K562 (cell line): ENCODE results near the gene DNASE2B. TPM values are rescaled to one million over a fixed set of nuclear protein-coding genes. Genes with fewer than 3 reads are reported as not detected.

ENCODE experiments used
- ATAC-seq: fragments of 200-7000 bp; cut with Tn5 transposase; 3 replicates; pipeline ENCODE4 v1.9.1; 2020; ENCODE audit warnings: moderate library complexity
- BruUV-seq: library from RNA; stranded (reverse); fragments of 400-500 nt; replicated peaks from 2 replicates; lab custom pipeline; 2021; lab: Mats Ljungman, UMichigan
- CTCF ChIA-PET: fragments of 300-600 bp; formaldehyde crosslinking; extraction: SDS; loops from one replicate; lab custom pipeline; 2021; ENCODE audit warnings: low intra/inter-chr PET ratio; lab: Yijun Ruan, JAX
- POLR2A ChIA-PET: fragments of 300-600, 350-650 bp; sonication (Branson Sonifier 250); formaldehyde crosslinking; extraction: SDS; loops from one replicate; lab custom pipeline; 2021; ENCODE audit warnings: antibody characterized with exemption, inconsistent platforms; lab: Yijun Ruan, JAX
- DNase-seq, 4 experiments: peaks; one replicate each; pipeline versions ENCODE4 v3.0.0 to v3.0.0-alpha.2; 2011 to 2018; ENCODE audit warnings: low spot score in 3 of 4, mixed read lengths in 3 of 4; ENCODE audit errors: extremely low read depth in 1 of 4
- FAIRE-seq: peaks from 2 replicates; lab custom pipeline; 2011; peaks lifted over from hg19 to GRCh38; lab: Jason Lieb, UNC
- H2AFZ ChIP-seq: 2 replicates; pipeline ENCODE4 v1.6.0; 2011; ENCODE audit warnings: low read depth, low read length, control low read depth, inconsistent platforms
- H3K27ac ChIP-seq: fragments of 200-600 bp; 3 replicates; pipeline ENCODE4 v1.8.0; 2011; ENCODE audit warnings: low read depth, mild to moderate bottlenecking, control low read depth, inconsistent platforms, low read length, moderate library complexity, mixed read lengths; ENCODE audit errors: extremely low read depth
- H3K27me3 ChIP-seq, 2 experiments: fragments of 300-600 bp in 1 of 2; 2 replicates in 1 of 2; 3 replicates in 1 of 2; pipeline versions ENCODE4 v1.6.0 to v1.8.0; 2011; ENCODE audit warnings: inconsistent platforms in 2 of 2, low read length in 2 of 2, mild to moderate bottlenecking in 1 of 2, mixed read lengths in 1 of 2, moderate library complexity in 1 of 2; ENCODE audit not compliant: control insufficient read depth in 2 of 2, insufficient read depth in 2 of 2
- H3K36me3 ChIP-seq: fragments of 300-600 bp; 3 replicates; pipeline ENCODE4 v1.8.0; 2011; ENCODE audit warnings: mild to moderate bottlenecking, low read length, inconsistent platforms; ENCODE audit not compliant: control insufficient read depth, insufficient read depth
- H3K4me1 ChIP-seq, 2 experiments: fragments of 200-600 bp in 1 of 2; replicated peaks in 1 of 2; 2 replicates in 1 of 2; 3 replicates in 1 of 2; pipeline versions ENCODE4 v1.5.1 to v1.8.0; 2011; ENCODE audit warnings: inconsistent platforms in 2 of 2, low read length in 2 of 2, mild to moderate bottlenecking in 1 of 2, mixed read lengths in 1 of 2, moderate library complexity in 1 of 2; ENCODE audit not compliant: control insufficient read depth in 2 of 2, insufficient read depth in 2 of 2
- H3K4me2 ChIP-seq: 2 replicates; pipeline ENCODE4 v1.6.1; 2011; ENCODE audit warnings: low read length, control low read depth, inconsistent platforms, mixed read lengths; ENCODE audit not compliant: insufficient read depth
- H3K4me3 ChIP-seq: fragments of 200-600 bp; sonication (generic), shearing (Covaris generic); 2 replicates; pipeline ENCODE4 v1.5.1; 2016; ENCODE audit warnings: control low read depth, inconsistent platforms
- H3K79me2 ChIP-seq: fragments of 200-600 bp; 3 replicates; pipeline ENCODE4 v1.8.0; 2011; ENCODE audit warnings: low read length, inconsistent platforms; ENCODE audit not compliant: control insufficient read depth, insufficient read depth
- H3K9ac ChIP-seq, 2 experiments: 2 replicates each; pipeline versions ENCODE4 v1.6.0 to v1.6.1; 2011; ENCODE audit warnings: low read depth in 2 of 2, low read length in 2 of 2, control low read depth in 1 of 2, inconsistent platforms in 1 of 2, mild to moderate bottlenecking in 1 of 2, mixed read lengths in 1 of 2; ENCODE audit not compliant: insufficient read depth in 1 of 2
- H3K9me1 ChIP-seq: one replicate; pipeline ENCODE4 v1.6.0; 2011; ENCODE audit warnings: inconsistent platforms, mild to moderate bottlenecking, low read length, moderate library complexity; ENCODE audit not compliant: control insufficient read depth, insufficient read depth
- H3K9me3 ChIP-seq: replicated peaks from 2 replicates; pipeline ENCODE4 v1.5.1; 2011; ENCODE audit warnings: low read depth, low read length, inconsistent platforms; ENCODE audit not compliant: control insufficient read depth, insufficient read depth
- H4K20me1 ChIP-seq: replicated peaks from 2 replicates; pipeline ENCODE4 v1.6.1; 2011; ENCODE audit warnings: low read length, inconsistent platforms, mixed read lengths; ENCODE audit not compliant: control insufficient read depth, insufficient read depth
- FUS ChIP-seq: fragments of 200-400 bp; formaldehyde crosslinking; optimal IDR thresholded peaks from 2 replicates; pipeline ENCODE3; 2017; ENCODE audit warnings: low read depth, low read length
- TRIM28 ChIP-seq: fragments of 450-650 bp; IDR thresholded peaks from 2 replicates; pipeline ENCODE4 v1.6.1; 2017
- ZNF551 ChIP-seq: fragments of 250-450 bp; sonication (Bioruptor Pico); IDR thresholded peaks from 2 replicates; pipeline ENCODE4 v1.5.0; 2021; ENCODE audit warnings: mild to moderate bottlenecking, moderate library complexity
- WGBS: fragments of 100-300 bp; shearing (Covaris generic); methylation state at CpG from one replicate; pipeline ENCODE4 v1.1.6; 2016; ENCODE audit warnings: low coverage, mixed read lengths; ENCODE audit not compliant: insufficient coverage; ENCODE audit errors: missing lambda C conversion rate; 5-methylcytosine and 5-hydroxymethylcytosine counted together
- in situ Hi-C: fragments of 300-500 bp; cut with MboI; formaldehyde crosslinking; loops from 4 replicates; pipeline ENCODE4 v1.15.0; 2018; ENCODE audit warnings: inconsistent platforms, mixed read lengths
- intact Hi-C: fragments of 100-400 bp; cut with micrococcal nuclease; formaldehyde crosslinking; loops from 2 replicates; pipeline ENCODE4 v1.14.2; 2022
- polyA plus RNA-seq, 8 experiments: library from polyadenylated mRNA; depleted of rRNA in 4 of 8; stranded (reverse) in 5 of 8; unstranded in 3 of 8; fragments of >200 nt; fragmentation: Nextera tagmentation in 2 of 8; fragmentation: Illumina TruSeq in 1 of 8; extraction: Ambion mirVana in 2 of 8; extraction: Trizol in 1 of 8; gene quantifications; 2 replicates each; pipeline versions ENCODE4 v1.2.1 to v1.2.3, GENCODE V29; 2011 to 2014; ENCODE audit warnings: inconsistent platforms in 1 of 8, missing spikeins in 1 of 8
- total RNA-seq, 7 experiments: library from RNA; depleted of rRNA in 6 of 7; stranded (reverse); fragments of >200 nt in 6 of 7; fragmentation: Illumina TruSeq in 2 of 7; extraction: Trizol in 2 of 7; gene quantifications; 2 replicates each; pipeline versions ENCODE4 v1.2.1 to v1.2.3, GENCODE V29; 2011 to 2021; ENCODE audit warnings: low replicate concordance in 1 of 7
- TF ChIP-seq, protein P1 (sequence below): fragments of 450-650 bp; IDR thresholded peaks from 2 replicates; pipeline ENCODE4 v1.7.1; 2018; ENCODE audit warnings: mild to moderate bottlenecking, low read depth; ENCODE audit not compliant: partially characterized antibody
- TF ChIP-seq, protein P2 (sequence below): sonication (generic); formaldehyde crosslinking; IDR thresholded peaks from 2 replicates; pipeline ENCODE4 v1.8.0; 2022; ENCODE audit warnings: missing genetic modification reagents, mild to moderate bottlenecking, borderline replicate concordance
- TF ChIP-seq, protein P3 (sequence below): fragments of 450-650 bp; IDR thresholded peaks from 2 replicates; pipeline ENCODE4 v1.6.1; 2016; ENCODE audit warnings: borderline replicate concordance
- TF ChIP-seq, protein P4 (sequence below): sonication (generic); formaldehyde crosslinking; IDR thresholded peaks from 2 replicates; pipeline ENCODE4 v1.8.0; 2023; ENCODE audit warnings: missing genetic modification reagents, mild to moderate bottlenecking, borderline replicate concordance

Gene DNASE2B
- total and polyA plus RNA-seq, 9 of the 15 experiments (the other 6 are each of a cell fraction or from before 2014, with no cell fraction given): not detected

DNA sequence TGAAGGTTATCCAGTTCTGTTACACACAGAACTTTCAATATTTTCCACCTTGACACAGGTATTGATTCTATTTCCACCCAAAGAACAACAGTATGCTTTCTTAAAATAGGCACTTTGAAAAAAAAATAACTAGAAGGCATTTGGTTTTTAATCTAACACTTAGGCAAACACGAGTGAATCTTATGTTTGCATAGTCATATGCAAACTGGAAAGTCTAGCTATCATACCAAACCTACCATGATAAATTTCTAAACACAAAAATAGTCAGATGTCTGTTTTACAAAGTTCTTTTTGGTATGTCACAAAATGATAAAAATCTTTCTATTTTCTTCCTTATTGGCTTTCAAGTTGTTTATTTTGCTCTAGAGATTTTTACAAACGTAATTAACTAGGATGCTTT, 11.6 kb downstream of the DNASE2B start:
- Histone ChIP-seq H3K9me1 (no peaks in the 10 kb centered on the region), H3K4me2 (no peak overlapping the region), H2AFZ (no peak overlapping the region), H3K27ac (no peak overlapping the region), H4K20me1 (no peaks in the 10 kb centered on the region), H3K36me3 (no peaks in the 10 kb centered on the region), H3K27me3 (no peaks in the 10 kb centered on the region), H3K4me3 (no peak overlapping the region), H3K4me1 (peaks cover 0 to 3% of the 10 kb centered on the region in 2 experiments; a peak in 1 of 5 replicates), H3K9ac (no peak overlapping the region), H3K79me2 (no peaks in the 10 kb centered on the region), H3K9me3 (no peaks in the 10 kb centered on the region)
- intact Hi-C loops (no loop called here), in situ Hi-C loops (no loop called here)
- DNase-seq (no peak), ATAC-seq (no peak), FAIRE-seq (no peak)
- TF ChIP-seq, protein P1, sequence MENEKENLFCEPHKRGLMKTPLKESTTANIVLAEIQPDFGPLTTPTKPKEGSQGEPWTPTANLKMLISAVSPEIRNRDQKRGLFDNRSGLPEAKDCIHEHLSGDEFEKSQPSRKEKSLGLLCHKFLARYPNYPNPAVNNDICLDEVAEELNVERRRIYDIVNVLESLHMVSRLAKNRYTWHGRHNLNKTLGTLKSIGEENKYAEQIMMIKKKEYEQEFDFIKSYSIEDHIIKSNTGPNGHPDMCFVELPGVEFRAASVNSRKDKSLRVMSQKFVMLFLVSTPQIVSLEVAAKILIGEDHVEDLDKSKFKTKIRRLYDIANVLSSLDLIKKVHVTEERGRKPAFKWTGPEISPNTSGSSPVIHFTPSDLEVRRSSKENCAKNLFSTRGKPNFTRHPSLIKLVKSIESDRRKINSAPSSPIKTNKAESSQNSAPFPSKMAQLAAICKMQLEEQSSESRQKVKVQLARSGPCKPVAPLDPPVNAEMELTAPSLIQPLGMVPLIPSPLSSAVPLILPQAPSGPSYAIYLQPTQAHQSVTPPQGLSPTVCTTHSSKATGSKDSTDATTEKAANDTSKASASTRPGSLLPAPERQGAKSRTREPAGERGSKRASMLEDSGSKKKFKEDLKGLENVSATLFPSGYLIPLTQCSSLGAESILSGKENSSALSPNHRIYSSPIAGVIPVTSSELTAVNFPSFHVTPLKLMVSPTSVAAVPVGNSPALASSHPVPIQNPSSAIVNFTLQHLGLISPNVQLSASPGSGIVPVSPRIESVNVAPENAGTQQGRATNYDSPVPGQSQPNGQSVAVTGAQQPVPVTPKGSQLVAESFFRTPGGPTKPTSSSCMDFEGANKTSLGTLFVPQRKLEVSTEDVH: no peak
- TF ChIP-seq, protein P2, sequence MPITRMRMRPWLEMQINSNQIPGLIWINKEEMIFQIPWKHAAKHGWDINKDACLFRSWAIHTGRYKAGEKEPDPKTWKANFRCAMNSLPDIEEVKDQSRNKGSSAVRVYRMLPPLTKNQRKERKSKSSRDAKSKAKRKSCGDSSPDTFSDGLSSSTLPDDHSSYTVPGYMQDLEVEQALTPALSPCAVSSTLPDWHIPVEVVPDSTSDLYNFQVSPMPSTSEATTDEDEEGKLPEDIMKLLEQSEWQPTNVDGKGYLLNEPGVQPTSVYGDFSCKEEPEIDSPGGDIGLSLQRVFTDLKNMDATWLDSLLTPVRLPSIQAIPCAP (CRISPR knock-in tag): no peak
- TF ChIP-seq, protein P3, sequence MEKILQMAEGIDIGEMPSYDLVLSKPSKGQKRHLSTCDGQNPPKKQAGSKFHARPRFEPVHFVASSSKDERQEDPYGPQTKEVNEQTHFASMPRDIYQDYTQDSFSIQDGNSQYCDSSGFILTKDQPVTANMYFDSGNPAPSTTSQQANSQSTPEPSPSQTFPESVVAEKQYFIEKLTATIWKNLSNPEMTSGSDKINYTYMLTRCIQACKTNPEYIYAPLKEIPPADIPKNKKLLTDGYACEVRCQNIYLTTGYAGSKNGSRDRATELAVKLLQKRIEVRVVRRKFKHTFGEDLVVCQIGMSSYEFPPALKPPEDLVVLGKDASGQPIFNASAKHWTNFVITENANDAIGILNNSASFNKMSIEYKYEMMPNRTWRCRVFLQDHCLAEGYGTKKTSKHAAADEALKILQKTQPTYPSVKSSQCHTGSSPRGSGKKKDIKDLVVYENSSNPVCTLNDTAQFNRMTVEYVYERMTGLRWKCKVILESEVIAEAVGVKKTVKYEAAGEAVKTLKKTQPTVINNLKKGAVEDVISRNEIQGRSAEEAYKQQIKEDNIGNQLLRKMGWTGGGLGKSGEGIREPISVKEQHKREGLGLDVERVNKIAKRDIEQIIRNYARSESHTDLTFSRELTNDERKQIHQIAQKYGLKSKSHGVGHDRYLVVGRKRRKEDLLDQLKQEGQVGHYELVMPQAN: no peak
- TF ChIP-seq, protein P4, sequence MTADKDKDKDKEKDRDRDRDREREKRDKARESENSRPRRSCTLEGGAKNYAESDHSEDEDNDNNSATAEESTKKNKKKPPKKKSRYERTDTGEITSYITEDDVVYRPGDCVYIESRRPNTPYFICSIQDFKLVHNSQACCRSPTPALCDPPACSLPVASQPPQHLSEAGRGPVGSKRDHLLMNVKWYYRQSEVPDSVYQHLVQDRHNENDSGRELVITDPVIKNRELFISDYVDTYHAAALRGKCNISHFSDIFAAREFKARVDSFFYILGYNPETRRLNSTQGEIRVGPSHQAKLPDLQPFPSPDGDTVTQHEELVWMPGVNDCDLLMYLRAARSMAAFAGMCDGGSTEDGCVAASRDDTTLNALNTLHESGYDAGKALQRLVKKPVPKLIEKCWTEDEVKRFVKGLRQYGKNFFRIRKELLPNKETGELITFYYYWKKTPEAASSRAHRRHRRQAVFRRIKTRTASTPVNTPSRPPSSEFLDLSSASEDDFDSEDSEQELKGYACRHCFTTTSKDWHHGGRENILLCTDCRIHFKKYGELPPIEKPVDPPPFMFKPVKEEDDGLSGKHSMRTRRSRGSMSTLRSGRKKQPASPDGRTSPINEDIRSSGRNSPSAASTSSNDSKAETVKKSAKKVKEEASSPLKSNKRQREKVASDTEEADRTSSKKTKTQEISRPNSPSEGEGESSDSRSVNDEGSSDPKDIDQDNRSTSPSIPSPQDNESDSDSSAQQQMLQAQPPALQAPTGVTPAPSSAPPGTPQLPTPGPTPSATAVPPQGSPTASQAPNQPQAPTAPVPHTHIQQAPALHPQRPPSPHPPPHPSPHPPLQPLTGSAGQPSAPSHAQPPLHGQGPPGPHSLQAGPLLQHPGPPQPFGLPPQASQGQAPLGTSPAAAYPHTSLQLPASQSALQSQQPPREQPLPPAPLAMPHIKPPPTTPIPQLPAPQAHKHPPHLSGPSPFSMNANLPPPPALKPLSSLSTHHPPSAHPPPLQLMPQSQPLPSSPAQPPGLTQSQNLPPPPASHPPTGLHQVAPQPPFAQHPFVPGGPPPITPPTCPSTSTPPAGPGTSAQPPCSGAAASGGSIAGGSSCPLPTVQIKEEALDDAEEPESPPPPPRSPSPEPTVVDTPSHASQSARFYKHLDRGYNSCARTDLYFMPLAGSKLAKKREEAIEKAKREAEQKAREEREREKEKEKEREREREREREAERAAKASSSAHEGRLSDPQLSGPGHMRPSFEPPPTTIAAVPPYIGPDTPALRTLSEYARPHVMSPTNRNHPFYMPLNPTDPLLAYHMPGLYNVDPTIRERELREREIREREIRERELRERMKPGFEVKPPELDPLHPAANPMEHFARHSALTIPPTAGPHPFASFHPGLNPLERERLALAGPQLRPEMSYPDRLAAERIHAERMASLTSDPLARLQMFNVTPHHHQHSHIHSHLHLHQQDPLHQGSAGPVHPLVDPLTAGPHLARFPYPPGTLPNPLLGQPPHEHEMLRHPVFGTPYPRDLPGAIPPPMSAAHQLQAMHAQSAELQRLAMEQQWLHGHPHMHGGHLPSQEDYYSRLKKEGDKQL (CRISPR knock-in tag): no peak
- TF ChIP-seq FUS (no peak), TRIM28 (no peak), ZNF551 (CRISPR knock-in tag) (no peak)
- ChIA-PET CTCF (no interaction called here), POLR2A (no interaction called here)
- WGBS: 0% methylated on average over 2 of the region's 2 CpGs
- no TSS peak for BruUV-seq
